T-helper 2 cell treated with Interferon-gamma antibody and Interleukin-4, amounts not matched to agents 100 ng/mL and 5 ng/mL, for 36 hours (primary cell): ENCODE results near the gene WNT5A. TPM values are rescaled to one million over a fixed set of nuclear protein-coding genes. Genes with fewer than 3 reads are reported as not detected.

Experiments used
- intact Hi-C: fragments of 100-400 bp; cut with micrococcal nuclease; formaldehyde crosslinking; loops from one replicate; pipeline ENCODE4 v1.15.1; 2023
- total RNA-seq: library from RNA; stranded (reverse); gene quantifications from 2 replicates; pipeline ENCODE4 v1.2.3, GENCODE V29; 2022

The WNT5A gene
- total RNA-seq, 1 donor from 2014 or later = not detected

DNA sequence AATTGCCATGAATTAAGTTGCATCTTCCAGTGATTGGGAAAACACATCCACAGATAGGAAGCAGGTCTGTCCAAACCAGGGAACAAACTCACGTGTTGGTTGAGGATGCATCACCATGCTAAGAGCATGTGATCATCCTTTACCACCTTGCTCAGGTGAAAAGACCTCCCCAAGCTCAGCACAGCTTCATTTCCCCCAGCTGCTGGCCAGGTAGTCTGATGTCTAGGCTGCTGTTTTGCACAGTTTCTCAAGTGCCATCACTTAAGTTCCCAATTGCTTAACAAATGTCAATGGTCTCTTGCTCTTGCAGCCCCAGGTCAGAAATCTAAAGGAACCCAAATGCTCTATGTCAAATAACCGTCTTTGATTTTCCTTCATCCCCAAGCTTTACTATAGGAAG lies 34.2 kb downstream of the WNT5A start:
- intact Hi-C loops = no loop called here

DNA sequence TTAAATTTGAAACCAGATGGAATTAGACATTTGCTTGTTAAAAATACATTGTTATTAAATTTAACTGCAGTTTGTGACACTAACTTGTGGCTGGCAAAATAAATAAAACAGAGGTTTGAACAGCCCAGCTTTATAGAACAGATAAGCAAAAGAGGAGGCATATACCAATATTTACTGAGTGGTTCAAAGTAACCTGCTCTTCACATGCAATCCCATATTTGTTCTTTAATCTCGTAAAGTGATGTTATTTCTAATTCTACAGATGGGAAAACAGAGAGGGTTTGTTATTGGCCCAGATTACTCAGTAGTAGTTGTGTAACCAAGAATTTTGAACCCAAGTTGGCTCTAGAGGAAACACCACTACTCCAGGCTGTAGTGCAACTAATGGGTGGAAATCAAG lies 37.6 kb downstream of the WNT5A start:
- intact Hi-C loops = no loop called here

DNA sequence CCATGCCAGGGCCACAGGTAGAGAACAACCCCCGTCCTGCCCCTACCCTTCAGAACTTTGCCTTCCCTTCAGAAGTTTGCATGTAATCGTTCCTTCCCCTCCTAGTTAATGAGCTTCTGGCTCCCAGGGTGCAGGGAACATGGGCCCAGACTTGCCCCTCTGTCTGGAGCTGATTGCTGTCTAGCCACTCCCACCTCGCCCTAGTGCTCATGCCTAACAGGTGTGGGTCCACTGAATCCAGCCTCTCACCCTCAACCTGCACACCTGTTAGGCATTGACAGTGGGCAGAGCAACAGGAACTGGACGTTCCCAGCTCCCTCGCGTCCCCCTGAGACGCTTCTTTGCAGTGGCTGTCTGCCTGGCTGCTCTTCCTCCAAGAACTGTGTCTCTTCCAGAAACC lies 40.3 kb downstream of the WNT5A start:
- intact Hi-C loops = no loop called here

DNA sequence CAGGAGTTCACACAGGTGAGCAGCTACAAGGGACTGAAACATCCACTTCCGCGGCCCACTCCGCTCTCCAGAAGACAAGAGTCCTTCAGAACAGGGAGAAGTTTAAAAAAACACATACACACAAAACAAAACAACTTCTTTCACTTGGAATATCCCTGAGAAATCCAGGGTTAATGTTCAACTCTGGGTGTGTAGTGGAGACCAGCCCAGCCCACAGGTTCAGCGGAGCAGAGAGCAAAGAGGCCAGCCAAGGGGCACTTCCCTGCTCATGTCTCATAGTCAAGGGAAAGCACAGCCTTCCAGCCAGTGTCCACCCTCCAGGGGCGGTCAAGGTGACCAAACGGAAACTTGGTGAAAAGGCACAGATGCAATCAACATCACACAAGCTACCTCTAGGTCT lies 41.6 kb downstream of the WNT5A start:
- intact Hi-C loops = no loop called here

DNA sequence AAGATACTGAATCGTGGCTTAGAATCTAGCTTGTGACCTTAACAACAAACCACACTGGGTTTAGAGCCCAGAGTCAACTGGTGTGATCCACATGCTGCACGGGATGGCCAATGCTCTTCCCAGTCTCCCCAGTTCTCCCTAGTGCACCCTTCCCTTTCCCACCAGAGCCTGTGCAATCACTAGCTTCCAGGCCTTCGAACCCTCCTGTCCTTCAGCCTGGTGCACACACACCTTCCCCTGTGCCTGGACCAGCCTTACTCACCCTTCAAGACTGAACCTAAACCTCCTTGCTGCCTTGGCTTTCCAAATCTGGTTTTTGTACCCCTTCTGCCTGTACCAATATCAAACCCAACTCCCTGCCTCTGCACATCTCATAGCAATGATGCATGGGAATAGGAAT lies 43.8 kb downstream of the WNT5A start:
- intact Hi-C loops = no loop called here

DNA sequence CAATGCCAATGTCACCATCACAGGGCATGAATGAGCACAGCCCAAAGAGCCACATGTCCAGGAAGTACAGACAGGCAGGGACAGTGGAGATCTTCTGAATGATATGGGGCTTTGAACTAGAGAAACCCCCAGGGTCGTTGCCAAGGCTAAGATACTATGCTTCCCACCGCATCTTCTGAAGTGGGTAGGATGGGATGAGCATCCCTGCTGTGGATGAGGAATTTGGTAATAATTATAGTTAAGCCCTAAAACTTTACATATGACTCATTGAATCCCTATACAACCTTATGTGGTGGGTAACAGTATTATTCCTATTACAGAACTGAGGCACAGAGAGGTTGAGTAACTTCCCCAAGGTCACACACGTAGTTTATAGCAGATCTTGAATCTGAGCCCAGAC lies 44.2 kb downstream of the WNT5A start:
- intact Hi-C loops = no loop called here

DNA sequence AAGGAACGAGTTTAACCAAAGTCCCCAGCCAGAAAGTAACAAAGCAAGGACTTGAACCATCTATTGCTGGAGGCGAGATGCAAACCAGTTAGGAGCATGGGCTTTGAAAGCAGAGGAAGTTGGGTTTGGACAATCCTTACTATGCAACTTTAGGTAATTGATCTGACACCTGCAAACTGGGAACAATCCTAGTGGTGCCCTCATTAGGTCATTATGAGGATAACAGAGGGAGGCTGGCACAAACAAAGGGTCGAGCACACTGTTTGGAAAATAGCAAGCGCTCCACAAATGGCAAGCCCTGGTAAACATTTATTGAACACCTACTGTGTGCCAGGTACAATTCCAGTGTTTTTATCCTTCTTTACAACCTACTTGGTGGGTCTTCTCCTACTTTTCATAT lies 45.6 kb downstream of the WNT5A start:
- intact Hi-C loops = no loop called here

DNA sequence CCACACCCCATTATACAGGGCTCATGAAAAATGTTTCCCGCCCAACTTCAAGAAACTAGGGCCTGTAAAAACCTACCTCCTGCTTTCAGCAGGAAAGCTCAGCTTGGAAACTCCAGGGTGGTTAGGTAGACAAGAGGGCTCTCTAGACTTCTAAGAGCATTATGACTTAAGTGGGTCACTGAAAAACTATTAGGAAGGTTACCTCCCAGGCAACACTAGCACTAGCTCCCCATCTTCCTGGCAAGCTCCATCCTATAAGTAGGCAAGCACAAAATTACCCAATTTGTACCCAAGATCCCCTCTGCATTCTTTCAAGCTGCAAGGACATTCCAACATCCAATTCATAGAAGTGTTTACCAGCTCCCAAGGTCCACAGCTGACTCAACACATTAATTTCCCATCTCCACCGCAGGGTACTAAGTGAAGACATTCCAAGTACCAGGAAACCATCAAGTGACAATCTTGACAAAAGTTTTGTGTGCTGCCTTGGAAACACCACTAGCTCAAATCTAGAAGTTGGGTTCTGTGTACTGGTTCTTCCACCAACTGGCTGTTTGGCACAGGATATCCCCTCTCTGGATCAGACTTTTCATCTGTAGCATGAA lies 46.9 kb downstream of the WNT5A start:
- intact Hi-C loops = no loop called here

DNA sequence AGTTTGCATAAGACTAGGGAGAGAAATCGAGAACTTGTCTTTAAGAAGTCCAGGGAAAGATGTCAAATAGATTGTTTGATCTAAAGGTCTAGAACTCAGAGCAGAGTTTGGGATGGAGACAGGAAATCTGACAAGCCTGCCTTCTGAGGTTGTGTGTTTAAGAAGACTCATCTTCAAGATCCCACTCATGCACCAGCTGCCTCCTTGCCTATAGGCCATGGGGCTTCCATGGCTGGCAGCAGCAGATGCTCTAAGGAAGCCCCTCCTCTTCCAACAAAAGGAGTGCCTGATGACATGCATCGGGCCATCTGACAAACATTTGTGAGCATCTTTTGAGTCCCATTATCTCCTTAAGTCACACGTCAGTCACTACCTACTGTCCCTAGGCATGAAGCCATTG lies 47.4 kb downstream of the WNT5A start:
- intact Hi-C loops = loop anchor here (10.0 kb wide), 1 partner anchor 815 kb away; no protein-coding TSS in a partner anchor

DNA sequence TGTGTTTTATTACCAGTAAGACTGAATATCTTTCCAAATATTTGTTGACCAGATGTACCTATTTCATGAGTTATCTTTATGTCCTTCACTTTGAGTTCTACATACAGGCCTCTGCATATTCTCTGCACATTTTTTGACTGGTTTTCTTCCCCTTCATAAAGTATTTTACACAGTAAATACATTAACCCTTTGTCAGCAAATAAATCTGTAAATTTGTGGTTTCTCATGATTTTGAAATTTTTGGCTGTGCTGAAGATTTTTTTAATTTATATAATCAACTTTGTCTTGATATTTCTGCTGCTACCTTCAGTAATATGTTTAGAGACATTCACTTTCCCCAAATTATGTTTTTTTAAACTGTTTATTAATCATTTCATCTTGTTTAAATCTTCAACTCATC lies 50.5 kb downstream of the WNT5A start:
- intact Hi-C loops = loop anchor here (10.0 kb wide), 1 partner anchor 818 kb away; no protein-coding TSS in a partner anchor

DNA sequence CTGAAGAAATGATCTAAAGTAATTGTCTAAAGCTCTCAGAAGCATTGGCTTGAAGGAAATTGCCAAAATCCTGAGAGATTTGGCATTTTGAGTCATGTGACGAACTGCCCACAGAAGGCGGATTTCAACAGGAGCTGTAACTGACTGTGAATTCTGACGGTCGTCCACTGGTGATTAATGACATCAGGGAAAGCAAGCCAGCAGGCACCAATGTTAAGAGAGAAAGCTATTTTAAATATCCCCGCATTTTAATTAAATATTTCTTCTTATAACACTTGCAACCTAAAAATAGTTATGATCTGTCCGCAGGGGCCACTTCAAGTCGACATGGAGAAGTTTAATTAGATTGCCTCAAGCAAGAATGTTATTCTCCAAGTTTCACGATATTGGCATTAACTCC lies 51.6 kb downstream of the WNT5A start:
- intact Hi-C loops = loop anchor here (10.0 kb wide), 1 partner anchor 819 kb away; no protein-coding TSS in a partner anchor

DNA sequence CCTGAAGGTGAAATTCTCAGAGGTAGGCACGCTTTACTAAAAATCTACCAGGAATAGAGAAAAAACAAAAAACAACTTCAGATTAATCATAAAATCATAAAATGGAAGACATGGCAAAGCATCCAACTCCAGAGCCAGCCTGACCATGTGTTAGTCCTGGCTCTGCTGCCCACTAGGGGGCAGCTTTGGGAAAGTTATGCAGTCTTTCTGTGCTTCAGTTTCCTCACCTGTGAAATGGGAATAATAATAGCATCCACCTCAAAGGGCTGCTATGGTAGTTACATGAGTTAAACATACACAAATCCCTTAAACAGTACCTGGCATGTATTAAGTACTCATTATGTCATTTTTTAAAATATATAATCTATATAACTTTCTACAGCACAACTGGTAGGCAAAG lies 52.3 kb downstream of the WNT5A start:
- intact Hi-C loops = loop anchor here (10.0 kb wide), 1 partner anchor 820 kb away; no protein-coding TSS in a partner anchor

DNA sequence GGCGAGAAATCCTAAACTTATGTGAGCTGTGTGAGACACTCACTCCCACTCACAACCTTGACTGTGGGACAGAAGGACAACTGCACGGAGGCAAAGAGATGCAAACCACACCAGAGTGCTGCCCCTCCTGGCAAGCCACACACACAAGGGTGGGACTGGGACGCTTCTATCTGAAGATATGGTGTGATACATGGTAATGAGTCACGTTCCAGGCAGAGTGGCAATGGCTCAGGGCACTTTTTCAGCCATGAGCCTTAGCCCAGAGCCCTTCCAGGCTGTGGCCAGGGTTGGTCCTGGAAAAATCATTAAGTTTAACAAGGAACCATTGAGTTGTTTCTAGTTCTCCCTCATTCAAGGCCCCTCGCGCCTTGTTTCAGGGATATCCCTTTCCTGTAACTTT lies 56.1 kb downstream of the WNT5A start:
- intact Hi-C loops = loop anchor here (10.0 kb wide), 1 partner anchor 824 kb away; no protein-coding TSS in a partner anchor

DNA sequence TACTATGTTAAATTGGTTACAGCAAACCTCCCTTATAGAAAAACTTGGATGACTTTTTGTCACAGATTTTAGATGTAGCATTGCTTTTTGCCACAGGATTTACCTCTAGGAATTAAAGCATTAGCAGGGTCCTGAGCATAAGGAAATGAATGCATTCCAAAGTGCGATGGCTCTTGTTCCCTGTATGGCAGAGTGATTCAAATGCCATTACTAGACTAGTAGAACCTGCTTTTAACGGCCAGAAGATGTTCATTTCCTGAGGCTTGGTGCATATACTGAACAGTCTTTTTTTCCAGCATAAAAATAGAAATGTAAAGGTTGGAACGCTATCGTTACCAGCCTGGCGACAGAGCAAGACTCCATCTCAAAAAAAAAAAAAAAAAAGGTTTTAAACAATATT lies 59.4 kb downstream of the WNT5A start:
- intact Hi-C loops = no loop called here

DNA sequence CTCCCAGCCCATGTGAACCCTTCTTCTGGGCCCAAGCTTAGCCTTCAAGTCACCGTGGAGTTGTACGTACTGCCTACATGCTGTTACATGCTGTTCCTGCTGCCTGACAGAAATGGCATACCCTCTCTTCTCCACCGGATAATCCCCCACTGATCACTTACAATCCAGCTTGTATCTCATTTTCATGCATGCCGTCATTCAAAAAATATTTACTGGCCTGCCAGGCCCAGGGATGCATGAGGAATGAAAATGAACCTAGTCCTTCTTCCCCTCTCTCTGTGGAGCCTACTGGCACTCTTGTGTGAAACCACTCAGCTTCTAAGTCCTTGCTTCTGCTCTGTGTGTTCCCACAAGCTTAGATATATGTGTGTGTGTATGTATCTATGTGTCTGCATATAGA lies 60.6 kb downstream of the WNT5A start:
- intact Hi-C loops = no loop called here

DNA sequence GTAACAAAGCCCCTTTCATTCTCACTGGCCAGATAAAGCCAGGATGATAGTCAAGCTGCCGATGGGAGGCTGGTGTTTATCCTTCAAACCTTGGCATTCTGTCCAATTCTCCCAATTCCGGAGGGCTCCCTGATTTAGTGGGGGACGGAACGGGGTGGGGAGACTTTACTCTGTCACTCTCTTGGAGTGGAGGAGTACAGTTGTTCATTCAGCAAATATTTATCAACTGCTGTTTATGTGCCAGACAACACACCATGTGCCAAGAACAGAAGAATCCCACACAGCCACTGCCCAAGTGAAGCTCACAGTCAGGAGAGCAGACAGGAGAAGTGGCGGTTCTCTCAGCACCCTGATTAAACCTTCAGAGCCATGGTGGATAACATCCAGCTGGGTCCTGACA lies 63.3 kb downstream of the WNT5A start:
- intact Hi-C loops = no loop called here

DNA sequence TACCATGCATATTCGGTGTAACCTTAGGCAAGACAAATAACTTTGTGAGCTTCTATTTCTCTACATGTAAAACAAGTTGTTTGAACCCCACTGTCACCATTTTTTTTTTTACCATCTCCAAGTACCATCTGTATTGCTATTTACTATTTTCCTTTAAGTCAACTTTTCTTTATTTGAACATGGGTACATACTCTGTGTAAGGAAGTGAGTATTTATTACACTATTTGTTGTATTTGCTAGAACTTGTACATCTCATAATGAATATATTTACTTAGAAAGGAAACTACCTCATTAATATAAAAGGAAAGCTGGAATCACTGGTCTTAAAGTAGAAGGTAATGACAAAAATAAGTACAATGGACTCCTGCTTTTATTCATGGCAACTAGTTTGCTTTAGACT lies 69.9 kb downstream of the WNT5A start:
- intact Hi-C loops = no loop called here

DNA sequence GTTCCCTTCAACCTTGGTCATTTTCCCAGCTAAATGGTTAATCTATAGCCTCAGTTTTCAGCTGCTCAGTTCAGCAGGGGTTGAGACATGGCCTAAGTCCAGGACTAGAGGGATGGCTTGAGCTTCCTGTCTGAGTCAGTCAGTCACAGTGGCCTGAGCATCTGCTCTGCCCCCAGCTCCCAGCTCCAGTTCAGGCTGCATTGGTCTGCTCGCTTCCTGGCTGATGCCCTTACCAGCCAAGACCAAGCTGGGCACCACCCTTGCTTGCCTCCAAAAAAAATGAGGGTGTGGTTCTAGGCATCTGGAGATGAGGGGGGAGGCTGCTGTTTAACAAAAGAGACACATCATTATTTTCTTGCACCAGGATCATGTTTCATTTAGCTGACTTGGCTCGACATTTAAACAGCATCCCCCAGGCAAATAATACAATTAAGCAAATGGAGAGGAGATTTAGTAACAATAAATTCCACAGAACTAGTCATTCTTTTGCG lies 70.7 kb downstream of the WNT5A start:
- intact Hi-C loops = no loop called here
